HCT116 (cell line): Measurements from ENCODE around the gene IL17A.

Experiments used
- CTCF ChIP-seq, 3 experiments: fragments of 200-600 bp in 1 of 3; sonication (generic) in 1 of 3; IDR thresholded peaks in 2 of 3; conservative IDR thresholded peaks in 1 of 3; 2 replicates each; pipeline ENCODE4 v1.5.1; 2012 to 2017; ENCODE audit warnings: low read depth in 2 of 3, low read length in 2 of 3, antibody characterized with exemption in 1 of 3, borderline replicate concordance in 1 of 3, control low read depth in 1 of 3, mild to moderate bottlenecking in 1 of 3, mixed read lengths in 1 of 3, mixed run types in 1 of 3, moderate library complexity in 1 of 3; ENCODE audit not compliant: insufficient read depth in 1 of 3
- POLR2A ChIP-seq: IDR thresholded peaks from 2 replicates; pipeline ENCODE4 v1.7.0; 2011; ENCODE audit warnings: borderline replicate concordance; ENCODE audit not compliant: insufficient read depth, insufficient read length; ENCODE audit errors: extremely low read depth
- POLR2AphosphoS5 ChIP-seq: IDR thresholded peaks from 2 replicates; pipeline ENCODE4 v1.6.1; 2011; ENCODE audit warnings: mild to moderate bottlenecking, low read depth, low read length, moderate library complexity
- YY1 ChIP-seq: IDR thresholded peaks from 2 replicates; pipeline ENCODE4 v1.6.1; 2011; ENCODE audit warnings: low read length, low read depth, moderate library complexity, mild to moderate bottlenecking; ENCODE audit not compliant: insufficient replicate concordance; ENCODE audit errors: extremely low read depth

GRCh38 chr6:52167267-52167666, 18.9 kb upstream of the IL17A start:
- TF ChIP-seq CTCF (IDR thresholded peaks at IDR 0.05 in 2 of 3, conservative IDR thresholded peaks at IDR 0.05 in 1 of 3; ENCODE audit: borderline replicate concordance in 1 of 3, insufficient read depth in 1 of 3, low read depth in 2 of 3, low read length in 2 of 3) = no peak
- TF ChIP-seq POLR2A = no peak
- no peak for TF ChIP-seq POLR2AphosphoS5
- TF ChIP-seq YY1 = no peak
